HT-29 (cell line): ENCODE measurements around the gene BAIAP2L2. TPM values are rescaled to one million over a fixed set of nuclear protein-coding genes. Genes with fewer than 3 reads are reported as not detected.

Source experiments
- DNase-seq: peaks from one replicate; pipeline ENCODE4 v3.0.0-alpha.2; 2015; ENCODE audit warnings: low spot score
- total RNA-seq: library from RNA; depleted of rRNA; stranded (reverse); fragments of >200 nt; shearing (Covaris generic); gene quantifications from 2 replicates; pipeline ENCODE4 v1.2.3, GENCODE V29; 2014

The BAIAP2L2 gene
- total RNA-seq, 1 experiment from 2014 or later, result 11.6 TPM

DNA sequence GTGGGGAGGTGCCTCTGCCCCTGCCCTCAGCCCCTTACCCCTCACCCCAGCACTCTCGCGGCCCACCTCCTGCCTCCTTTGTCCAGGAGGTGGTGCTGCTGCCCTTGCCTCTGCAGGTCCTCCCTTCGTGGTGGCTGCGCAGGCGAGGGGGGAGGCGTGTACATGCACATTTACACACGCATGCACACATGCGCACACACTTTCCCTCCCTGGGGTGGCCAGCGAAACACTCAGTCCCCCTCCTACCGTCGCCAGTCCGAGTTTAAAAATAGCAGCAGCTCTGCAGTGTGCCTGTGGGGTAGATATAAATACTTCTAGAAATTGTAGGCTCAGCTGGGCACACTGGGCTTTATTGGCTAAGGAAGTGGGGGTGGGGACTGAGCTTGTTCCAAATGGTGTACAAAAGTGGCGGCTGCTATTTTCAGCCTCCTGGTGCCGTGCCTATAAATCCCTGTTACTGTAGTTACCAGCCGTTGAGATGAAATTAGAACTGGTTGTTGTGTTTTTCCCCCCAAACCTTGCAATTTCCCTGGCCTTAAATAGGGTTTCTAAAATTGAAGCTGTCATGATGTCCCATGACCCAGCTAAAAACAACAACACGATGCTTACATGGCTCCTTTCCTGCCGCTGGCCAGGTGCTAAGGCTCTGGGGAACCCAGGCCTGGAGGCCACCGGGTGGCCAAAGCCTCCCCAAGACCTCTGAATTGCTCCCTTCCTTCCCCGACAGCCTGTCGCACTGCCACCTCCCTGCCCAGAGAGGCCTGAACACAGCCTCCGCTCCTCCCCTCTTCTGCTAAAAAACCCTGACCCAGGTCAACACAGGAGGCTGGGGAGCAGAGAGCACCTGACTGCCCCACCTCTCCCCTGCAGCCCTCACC lies 40.9 kb downstream of the BAIAP2L2 start:
- DNase-seq, result no peak

- DNase-seq, result no peak
Measured at GRCh38 chr22:38068641-38069371, 41.7 kb downstream of the BAIAP2L2 start.

DNA sequence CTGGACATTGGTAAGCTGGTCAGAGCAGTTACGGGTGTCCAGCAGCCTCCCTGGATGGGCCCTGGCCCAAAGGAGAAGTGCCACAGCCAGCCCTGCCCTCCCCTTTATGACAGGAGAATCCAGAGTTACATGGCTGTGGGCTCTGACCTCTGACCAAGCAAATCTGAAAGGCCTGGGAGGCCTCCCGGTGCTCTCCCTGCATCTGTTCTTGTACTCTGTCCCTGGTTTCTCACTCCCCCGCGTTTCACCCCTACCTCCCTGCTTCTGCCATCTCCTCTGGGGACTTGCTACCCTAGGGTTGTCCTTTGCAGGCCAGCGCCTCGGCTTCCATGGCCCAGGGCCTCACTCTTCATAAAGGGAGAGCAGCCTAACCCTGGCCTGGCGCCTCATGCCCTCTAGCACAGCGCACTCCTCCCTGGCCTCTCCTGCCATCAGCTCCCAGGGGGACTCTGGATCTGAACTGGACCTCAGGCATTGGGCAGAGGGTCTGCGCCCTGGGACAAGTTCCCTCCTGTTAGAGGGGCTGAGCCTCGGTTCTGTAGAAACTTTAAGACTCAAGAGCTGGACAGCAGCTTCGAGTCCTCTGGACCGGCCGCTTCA lies 42.6 kb downstream of the BAIAP2L2 start:
- no peak for DNase-seq

DNA sequence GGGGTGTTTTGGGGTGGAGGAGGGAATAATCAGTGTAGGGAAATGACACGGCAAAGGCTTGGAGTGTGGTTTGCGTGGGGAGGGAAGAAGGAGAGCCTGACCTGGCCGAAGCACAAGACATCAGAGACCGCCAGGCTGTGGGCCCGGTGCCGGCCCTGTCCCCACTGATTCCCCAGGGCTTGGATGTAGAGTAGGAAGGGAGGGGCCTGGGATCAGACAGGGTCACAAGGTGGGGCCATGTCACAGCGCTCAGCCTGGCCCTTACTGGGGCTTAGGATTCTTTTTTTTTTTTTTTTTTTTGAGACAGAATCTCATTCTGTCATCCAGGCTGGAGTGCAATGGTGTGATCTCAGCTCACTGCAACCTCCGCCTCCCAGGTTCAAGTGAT lies 43.5 kb downstream of the BAIAP2L2 start:
- no peak for DNase-seq

DNA sequence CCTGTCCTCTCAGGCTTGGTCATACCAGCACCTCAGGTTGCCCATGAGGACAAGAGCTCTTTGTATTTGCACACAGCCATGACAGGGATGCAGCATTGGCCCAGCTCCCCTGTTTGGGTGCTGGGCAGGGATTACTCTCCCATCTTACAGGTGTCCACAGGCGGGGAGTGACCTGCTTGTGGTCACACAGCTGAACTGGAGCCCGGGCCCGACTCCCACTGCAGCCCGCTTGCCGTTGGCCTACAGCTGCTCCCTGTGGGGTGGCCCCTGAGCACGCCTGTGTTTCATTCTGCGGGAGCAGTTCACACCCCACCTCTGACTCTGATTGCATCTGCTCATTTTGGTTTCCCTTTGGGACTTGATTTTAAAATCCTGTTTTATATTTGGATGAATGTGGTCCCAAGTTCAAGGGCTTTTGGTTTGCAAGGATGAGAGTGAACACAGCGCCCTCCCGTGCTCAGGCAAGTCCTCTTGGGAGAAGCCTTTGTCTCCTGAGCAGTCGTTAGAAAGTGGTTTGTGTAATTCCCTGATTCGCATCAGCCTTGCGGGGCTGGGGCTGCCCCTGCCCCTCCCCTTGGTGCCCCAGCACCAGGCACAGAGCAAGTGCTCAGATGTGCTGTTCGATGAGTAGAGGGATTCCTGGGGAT lies 44.0 kb downstream of the BAIAP2L2 start:
- DNase-seq, result no peak

GRCh38 chr22:38065539-38065938 lies 44.9 kb downstream of the BAIAP2L2 start:
- DNase-seq, result no peak

DNA sequence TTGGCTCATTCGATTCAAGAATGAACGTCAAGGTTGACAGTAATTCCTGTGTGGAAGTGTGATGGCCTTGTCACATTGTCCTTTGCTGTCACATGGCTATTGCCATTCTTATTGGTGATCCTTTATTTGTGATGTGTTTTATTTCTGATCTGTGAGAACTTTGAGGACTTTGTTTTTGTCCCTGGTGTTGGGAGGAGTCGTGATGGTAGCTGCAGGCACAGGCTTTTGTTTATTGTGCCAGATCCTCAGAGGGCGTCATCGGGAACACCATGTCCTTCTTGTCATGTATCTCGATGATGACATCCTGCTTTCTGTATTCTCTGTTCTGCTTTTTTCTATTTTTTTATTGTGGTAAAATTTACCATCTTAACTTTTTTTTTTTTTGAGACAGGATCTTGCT lies 47.7 kb downstream of the BAIAP2L2 start:
- DNase-seq, result no peak

DNA sequence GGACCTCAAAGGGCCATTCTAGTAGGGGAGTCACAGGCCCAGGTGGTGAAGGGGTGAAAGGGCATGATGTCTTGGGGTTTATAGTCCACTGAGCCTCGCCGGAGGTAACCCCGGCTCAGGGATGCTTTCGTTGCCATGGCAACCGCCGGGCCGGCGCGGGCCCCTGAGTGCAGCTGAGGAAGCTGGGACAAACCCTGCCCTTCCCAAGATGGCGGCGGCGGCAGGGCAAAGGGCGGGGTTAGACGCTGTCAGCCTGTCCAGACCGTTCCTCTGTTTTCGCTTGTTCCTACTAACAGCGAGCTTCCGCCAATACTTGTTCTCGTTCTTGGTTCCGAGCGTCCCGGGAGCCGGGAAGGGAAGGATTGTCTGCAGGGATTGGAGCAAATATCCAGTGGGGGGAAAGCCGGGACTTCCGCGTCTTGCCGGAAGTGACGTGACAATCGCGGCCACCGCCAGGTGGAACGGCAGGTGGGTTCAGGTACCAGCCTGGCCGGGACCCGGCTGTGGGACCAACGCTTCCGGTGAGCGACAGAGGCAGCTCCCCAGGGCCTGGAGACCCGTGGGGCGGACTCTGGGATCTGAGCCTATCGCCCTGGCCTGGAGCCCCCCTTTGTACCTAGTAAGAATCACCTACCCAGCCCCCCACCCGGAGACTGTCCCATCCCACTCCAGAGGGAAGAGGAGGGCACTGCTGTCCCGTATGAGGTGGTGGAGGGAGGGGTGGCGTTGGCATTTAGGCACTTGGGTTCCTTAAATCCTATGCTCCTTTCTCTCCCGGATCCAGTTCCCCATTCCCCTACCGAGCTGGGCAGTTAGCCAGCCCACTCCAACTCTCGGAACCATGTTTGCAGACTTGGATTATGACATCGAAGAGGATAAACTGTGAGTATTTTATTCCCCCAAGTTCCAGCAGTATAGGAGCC lies 53.3 kb downstream of the BAIAP2L2 start, which contains the start of gene PICK1:
Gene PICK1 (plus strand): TSS at position 436 of the 923 bp plus-strand sequence. CDS start 406 bp downstream, at position 842.
- DNase-seq, result peak; percentile 82

DNA sequence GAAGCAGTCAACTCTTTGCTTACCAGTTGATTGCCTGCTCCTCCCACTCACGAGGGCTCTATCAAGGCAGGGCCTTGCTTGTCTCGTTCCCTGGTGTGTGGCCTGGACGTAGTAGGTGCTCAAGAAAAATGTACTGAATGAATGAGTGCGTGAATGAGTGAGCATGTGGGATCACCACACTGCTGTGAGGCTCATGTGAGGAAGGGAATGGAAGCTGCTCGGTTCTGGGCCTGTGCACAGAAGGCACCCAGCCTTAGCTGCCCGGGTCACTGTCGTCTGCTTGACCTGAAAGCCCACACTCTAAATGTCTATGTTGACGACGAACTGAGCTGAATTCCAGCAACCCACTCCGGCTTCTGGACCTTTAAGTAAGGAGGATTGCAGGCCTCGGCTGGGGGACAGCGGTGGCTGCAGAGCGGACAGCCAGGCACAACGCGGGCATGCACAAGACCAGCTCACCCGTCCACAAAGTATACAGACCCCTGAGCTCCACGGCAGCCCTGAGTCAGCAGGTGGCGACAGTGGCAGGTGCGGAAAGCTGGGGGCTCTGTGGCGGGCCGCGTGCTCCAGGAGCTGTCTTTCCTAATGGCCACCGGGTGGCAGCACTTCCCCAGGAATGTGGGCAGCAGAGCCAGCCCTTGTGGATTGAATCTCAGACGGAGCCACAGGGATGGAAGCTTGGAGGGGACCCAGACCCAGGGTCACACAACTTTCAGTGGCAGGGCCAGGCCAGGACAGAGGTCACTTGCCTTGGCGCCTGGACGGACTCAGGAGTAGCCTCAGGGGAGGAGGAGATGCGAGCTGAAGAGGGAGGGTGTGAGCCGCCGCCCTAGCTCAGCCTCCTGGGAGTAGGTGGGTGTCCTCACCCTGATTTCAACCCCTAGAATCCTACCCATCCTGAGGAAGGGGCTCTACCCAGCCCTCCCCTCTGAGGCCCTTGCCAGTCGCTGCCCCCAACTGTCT lies 58.3 kb downstream of the BAIAP2L2 start:
- DNase-seq, result peak; percentile 85

DNA sequence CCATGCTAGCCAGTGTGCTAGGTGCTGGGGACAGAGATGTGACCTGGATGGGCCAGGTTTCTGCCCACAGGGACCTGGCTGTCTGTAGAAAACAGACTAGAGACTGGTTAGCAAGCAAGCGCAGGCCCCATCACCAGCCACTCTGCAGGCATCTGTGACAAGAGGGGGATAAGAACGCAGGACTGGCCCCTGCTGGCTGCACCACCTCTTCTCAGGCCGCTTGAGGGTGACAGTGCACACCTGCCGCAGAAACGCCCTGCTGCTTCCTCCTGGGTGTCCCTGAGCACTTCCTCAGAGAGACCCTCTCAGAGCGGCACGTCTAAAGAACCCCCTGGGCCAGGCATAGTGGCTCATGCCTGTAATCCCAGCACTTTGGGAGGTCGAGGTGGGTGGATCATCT lies 59.2 kb downstream of the BAIAP2L2 start:
- no peak for DNase-seq

- no peak for DNase-seq
Measured at GRCh38 chr22:38050720-38051119, 59.8 kb downstream of the BAIAP2L2 start.

- no peak for DNase-seq
Measured at GRCh38 chr22:38049812-38050619, 60.5 kb downstream of the BAIAP2L2 start.

GRCh38 chr22:38046070-38046748 lies 64.3 kb downstream of the BAIAP2L2 start:
- no peak for DNase-seq

DNA sequence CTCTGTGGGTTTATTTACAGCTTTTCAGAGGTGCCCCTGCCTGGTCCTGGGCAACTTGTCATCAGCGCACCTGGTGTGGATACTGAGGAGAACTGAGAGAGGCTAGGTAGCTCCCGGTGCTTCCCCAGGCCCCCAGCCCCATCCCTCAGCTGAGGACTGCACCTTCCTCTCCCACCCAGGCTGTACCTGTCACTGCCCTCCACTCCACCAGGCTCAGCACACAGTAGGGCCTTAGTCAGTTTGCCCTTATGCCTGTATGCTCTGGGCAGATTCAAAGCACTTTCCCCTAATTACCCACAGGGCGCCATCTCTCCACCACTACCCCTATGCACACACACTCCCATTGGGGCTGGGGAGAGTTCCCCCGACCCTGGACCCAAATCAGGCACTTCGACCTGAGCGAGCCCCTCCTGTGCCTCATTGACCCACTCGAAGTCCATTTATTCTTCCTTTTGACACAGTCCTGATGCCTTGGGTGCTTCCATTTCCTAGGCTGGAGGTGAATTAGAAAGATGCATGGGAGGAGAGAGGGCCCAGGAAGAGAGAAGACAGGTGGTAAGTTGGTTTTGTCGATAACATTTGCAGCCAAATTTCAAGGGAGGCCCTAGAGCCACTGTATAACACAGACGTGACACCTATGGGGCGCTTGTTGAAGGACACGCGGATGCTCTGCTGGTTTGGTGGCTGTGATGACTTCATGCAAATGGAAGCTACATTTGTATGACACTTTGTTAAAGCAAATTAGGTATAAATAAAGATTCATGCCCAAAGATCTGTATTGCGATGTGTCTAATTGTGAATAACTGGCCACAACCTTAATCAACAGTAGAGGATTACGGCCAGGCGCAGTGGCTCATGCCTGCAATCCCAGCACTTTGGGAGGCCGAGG lies 67.1 kb downstream of the BAIAP2L2 start:
- no peak for DNase-seq

- no peak for DNase-seq
Measured at GRCh38 chr22:38042488-38042790, 68.0 kb downstream of the BAIAP2L2 start.

DNA sequence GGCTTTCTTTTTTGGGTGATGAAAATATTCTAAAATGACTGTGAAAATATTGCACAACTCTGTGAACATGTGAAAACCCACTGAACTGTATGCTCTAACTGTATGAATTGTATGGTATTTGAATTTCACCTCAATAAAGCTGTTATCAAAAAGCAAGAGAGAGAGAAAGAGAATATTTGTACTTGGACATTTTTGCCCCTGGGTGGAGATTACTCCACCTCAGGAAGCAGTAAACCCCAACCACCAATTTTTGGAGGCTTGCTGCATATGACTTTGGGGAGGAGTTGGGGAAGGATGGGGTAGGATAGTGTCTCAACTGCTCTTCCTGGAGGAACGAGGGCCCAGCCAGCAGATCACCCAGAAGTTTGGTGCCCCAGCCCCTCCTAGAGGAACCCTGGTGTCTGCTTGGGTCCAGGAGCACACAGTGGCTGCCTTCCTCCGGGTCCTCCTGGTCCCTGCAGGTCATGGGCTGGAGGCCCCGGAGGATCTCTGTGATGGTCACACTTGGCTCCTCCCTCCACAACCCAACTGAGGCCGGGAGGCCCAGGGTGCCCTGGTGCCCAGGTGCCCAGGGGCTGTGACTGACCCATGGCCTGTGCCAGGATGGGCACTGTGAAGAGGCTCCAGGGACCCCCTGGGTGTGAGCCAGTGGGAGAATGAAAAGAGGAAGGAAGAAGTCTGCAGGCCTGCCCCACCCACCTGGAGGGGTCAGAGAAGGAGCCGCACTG lies 68.6 kb downstream of the BAIAP2L2 start:
- no peak for DNase-seq
